ENCODE data around the gene KCTD8. TPM values are rescaled to one million over a fixed set of nuclear protein-coding genes. Genes with fewer than 3 reads are reported as not detected.

The KCTD8 gene
- total and polyA plus RNA-seq, 7 donors: 0.56 to 2.3 (median 0.91) TPM; not detected in 1

DNA sequence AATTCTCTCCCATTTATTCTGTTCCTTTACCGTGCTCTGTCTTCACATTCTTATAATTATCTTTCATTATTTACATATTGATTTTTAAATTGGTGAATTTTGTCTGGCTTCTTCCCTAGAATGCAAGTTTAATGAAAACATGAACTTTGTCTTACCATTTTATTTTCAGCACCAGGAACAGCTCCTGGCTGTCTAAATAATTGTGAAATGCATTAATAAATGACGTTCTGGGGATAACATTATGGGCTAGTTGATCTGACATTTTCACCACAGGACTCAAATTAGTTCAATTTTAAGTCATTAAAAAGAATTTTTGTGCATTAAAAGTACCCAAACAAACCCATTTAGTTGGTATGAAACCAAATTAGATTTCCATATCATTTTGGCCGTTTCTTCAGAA is 97.5 kb downstream of the KCTD8 start:
- TF ChIP-seq, protein P1, sequence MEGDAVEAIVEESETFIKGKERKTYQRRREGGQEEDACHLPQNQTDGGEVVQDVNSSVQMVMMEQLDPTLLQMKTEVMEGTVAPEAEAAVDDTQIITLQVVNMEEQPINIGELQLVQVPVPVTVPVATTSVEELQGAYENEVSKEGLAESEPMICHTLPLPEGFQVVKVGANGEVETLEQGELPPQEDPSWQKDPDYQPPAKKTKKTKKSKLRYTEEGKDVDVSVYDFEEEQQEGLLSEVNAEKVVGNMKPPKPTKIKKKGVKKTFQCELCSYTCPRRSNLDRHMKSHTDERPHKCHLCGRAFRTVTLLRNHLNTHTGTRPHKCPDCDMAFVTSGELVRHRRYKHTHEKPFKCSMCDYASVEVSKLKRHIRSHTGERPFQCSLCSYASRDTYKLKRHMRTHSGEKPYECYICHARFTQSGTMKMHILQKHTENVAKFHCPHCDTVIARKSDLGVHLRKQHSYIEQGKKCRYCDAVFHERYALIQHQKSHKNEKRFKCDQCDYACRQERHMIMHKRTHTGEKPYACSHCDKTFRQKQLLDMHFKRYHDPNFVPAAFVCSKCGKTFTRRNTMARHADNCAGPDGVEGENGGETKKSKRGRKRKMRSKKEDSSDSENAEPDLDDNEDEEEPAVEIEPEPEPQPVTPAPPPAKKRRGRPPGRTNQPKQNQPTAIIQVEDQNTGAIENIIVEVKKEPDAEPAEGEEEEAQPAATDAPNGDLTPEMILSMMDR (IDR thresholded peaks at IDR 0.05): no peak
- WGBS, 3 donors: 57 to 62% (median 62%) methylated on average over 3 of the region's 3 CpGs
- no peaks in the 10 kb centered on the region for H3K27me3 ChIP-seq (ENCODE audit: insufficient read depth in 3 of 3, low read length in 2 of 3)
- H3K36me3 ChIP-seq (ENCODE audit: insufficient read depth in 1 of 2, low read depth in 1 of 2): no peaks in the 10 kb centered on the region
- no peak for DNase-seq
- H3K4me3 ChIP-seq: no peak overlapping the region
- no peaks in the 10 kb centered on the region for H3K9me3 ChIP-seq
- no peak for ATAC-seq
- H3K4me1 ChIP-seq: peaks cover 4% of the 10 kb centered on the region
- intact Hi-C loops (cut with DNase I): no loop called here
- no peak overlapping the region for H3K27ac ChIP-seq

DNA sequence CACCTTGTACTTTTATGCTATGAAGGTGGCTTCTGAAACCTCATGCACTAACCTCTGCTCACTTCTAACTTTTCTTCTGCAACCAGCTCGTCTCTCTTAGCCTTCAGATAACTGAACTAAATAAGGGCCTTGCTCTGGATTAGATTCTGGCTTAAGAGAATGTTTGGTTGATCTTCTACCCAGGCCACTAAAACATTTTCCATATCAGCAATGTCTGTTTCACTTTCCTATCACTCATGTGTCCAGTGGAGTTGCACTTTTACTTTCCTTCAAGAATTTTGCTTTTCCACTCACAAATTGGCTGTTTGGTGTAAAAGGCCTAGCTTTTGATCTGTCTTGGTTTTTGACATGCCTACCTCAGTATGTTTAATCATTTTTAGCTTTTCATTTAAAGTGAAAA is 105.8 kb downstream of the KCTD8 start:
- Histone ChIP-seq H3K4me1 (no peaks in the 10 kb centered on the region), H3K27ac (no peak overlapping the region), H3K27me3 (ENCODE audit: insufficient read depth in 3 of 3, low read length in 2 of 3) (no peaks in the 10 kb centered on the region), H3K36me3 (ENCODE audit: insufficient read depth in 1 of 2, low read depth in 1 of 2) (no peaks in the 10 kb centered on the region), H3K4me3 (no peak overlapping the region), H3K9me3 (no peaks in the 10 kb centered on the region)
- TF ChIP-seq, protein P1 (IDR thresholded peaks at IDR 0.05): no peak
- DNase-seq (no peak), ATAC-seq (no peak)
- whole genome bisulfite sequencing, 3 donors: 17 to 57% (median 33%) methylated on average over 1 of the region's 1 CpG
- intact Hi-C loops (cut with DNase I): no loop called here

DNA sequence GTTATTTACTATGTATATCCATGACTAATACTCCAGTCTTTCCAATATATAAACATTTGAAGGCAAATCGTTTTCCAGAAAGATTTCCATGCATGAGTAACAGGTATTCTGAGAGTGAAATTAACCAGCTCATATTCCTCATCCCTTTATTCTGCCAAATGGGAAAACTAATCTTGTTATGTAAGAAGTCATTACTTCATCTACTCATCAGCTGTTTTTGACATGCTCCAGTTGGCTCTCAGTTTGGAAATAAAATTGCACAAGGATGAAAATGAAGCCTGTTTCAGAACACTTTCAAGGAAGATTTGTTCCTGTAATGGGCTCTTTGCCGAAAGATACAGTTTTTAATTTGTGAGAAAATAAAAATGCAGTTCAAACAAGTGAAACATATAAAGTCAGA is 121.9 kb downstream of the KCTD8 start:
- intact Hi-C loops (cut with DNase I): no loop called here
- Histone ChIP-seq H3K4me1 (peaks cover 3% of the 10 kb centered on the region), H3K36me3 (ENCODE audit: insufficient read depth in 1 of 2, low read depth in 1 of 2) (no peaks in the 10 kb centered on the region), H3K9me3 (no peaks in the 10 kb centered on the region), H3K27ac (no peak overlapping the region), H3K27me3 (ENCODE audit: insufficient read depth in 3 of 3, low read length in 2 of 3) (no peaks in the 10 kb centered on the region), H3K4me3 (no peak overlapping the region)
- ATAC-seq: peak; percentile 73 to 95 (median 80)
- TF ChIP-seq, protein P1 (IDR thresholded peaks at IDR 0.05): no peak
- WGBS, 3 donors: 13 to 33% (median 17%) methylated on average over 2 of the region's 2 CpGs
- DNase-seq: no peak

DNA sequence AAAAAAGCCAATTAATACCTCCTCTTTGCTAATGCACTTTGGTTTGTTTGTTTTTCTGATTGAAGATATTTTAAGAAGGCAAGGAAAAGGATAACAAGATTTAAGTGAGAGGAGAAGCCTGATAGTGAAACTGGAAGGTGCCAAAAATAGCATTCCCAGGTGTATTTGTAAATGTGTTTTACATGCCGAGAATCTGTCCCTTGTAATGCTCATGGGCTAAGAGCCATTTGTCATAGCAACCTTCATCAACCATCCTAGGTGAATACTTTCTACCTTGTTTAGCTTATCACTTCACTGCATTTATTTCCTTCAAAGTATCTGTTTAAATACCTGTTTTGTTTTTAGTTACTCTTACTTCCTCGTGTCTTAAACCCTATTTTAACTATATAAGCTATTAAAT is 127.8 kb downstream of the KCTD8 start:
- intact Hi-C loops (cut with DNase I): loop anchor here in 1 of 2 donors (5.0 kb wide), 1 partner anchor 639 kb away; no protein-coding TSS in a partner anchor
- H3K4me1 ChIP-seq: peaks cover 3% of the 10 kb centered on the region
- H3K27ac ChIP-seq: no peak overlapping the region
- no peaks in the 10 kb centered on the region for H3K36me3 ChIP-seq (ENCODE audit: insufficient read depth in 1 of 2, low read depth in 1 of 2)
- H3K9me3 ChIP-seq: no peaks in the 10 kb centered on the region
- WGBS, 3 donors: 21 to 47% (median 21%) methylated on average over 2 of the region's 2 CpGs
- ATAC-seq (no peak), DNase-seq (no peak)
- H3K27me3 ChIP-seq (ENCODE audit: insufficient read depth in 3 of 3, low read length in 2 of 3): no peaks in the 10 kb centered on the region
- TF ChIP-seq, protein P1 (IDR thresholded peaks at IDR 0.05): no peak
- no peak overlapping the region for H3K4me3 ChIP-seq

DNA sequence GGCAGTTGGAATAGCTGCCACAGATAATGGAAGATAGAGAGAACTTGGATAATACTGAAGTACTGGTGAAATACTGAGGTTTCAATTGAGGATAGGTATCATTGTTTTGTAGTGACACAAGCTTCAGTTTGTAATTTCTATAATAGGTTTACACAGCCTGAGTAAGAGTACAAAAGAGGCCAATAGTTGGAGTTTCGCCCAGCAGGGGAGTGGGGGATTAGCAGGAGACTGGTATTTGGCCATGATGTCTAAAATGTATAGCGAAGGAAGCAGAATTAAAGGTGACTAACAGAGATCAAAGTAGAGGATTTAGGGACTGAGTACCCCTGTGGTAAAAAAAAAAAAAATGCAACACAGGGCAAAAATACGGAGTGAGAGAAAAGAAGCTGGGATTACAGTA is 129.5 kb downstream of the KCTD8 start:
- WGBS, 3 donors: 68 to 76% (median 73%) methylated on average over 3 of the region's 3 CpGs
- Histone ChIP-seq H3K4me3 (no peak overlapping the region), H3K36me3 (ENCODE audit: insufficient read depth in 1 of 2, low read depth in 1 of 2) (no peaks in the 10 kb centered on the region), H3K9me3 (no peaks in the 10 kb centered on the region), H3K4me1 (no peaks in the 10 kb centered on the region), H3K27ac (no peak overlapping the region), H3K27me3 (ENCODE audit: insufficient read depth in 3 of 3, low read length in 2 of 3) (no peaks in the 10 kb centered on the region)
- ATAC-seq (no peak), DNase-seq (no peak)
- intact Hi-C loops (cut with DNase I): no loop called here
- TF ChIP-seq, protein P1 (IDR thresholded peaks at IDR 0.05): no peak

Measured in psoas muscle (tissue), 8 donors.